HG02610 (cell line): ENCODE results near the gene ERBB4.
A peak's percentile ranks its signal among the peaks of the same experiment; 100 is the strongest.

Experiments used
- ATAC-seq: cut with Tn5 transposase; IDR thresholded peaks from one replicate; pipeline ENCODE4 v1.9.1; 2021; ENCODE audit warnings: mild to moderate bottlenecking, moderate library complexity; ENCODE audit not compliant: unreplicated experiment

The ERBB4 gene

DNA sequence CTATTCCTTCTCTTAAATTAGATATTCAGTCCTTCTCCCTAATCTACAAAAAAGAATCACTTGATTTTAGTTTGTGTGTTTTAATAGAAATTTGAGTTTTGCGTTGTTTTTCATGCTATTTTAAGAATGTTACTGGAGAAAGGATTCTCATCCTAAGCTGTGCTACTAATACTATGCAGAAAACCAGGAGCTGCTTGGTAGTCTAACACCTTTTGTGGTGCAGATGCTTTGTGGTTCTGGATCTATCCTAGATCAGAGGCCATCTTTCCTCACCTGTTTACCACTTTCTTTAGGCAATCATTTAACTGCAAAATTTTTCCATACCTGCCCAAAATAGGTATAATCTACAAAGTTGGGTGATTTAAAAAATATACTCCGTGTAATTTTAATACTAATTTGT, 1158.6 kb downstream of the ERBB4 start:
- ATAC-seq, result no peak

DNA sequence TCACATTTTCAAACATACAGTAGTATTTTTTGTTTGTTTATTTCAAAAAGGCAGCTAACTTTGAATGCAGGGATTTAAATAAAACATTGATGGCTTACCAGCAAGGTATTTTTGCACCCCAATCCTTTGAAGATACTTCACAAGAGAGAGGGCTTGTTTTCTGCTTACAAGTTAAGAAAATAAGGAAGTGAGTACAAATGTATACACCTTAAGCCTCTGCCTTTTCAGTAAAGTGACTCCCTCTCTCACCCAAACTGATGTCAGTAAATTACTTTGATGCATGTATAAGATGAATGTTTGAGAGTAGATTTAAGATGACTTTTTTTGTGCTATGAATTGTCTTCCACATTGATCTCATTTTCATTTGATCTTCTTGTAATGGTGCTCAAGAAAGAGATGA, 1162.2 kb downstream of the ERBB4 start:
- ATAC-seq, result no peak

DNA sequence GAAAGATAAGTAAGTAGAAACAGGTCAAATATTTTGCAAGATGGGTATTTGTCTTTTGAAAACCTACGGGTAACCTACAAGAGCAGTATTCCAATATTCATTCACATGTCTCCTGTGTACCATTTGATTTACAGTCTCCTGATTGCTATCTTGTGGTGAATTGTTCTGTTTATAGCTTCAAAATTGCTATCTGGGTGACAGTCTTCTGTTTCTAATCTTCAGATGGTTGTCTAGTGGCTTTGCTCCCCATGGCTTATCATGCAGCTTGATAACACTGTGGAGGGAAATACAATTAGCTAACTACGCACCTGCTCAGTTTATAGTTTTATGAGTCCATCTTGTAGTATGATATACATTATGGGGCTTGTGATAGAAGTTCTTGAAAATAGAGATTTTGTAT, 1165.4 kb downstream of the ERBB4 start:
- ATAC-seq, result no peak

DNA sequence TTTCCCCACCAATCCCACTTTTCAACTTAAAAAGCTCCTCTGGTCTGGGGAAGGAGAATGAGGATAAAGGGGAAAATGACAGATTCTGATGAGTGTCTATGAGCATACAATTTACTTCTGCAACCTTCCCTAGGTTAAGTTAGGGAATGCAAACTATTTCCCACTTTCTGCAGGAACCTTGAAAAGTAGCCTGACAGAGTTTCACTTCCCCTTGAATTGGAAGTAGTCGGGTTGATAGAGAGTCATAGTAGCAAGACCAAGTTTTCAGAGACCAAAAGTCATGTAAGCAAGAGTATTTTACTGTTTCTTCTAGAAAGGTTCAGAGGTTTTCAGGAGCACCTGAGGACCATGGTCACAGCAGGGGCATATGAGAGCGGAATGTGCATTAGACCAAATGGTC, 1167.1 kb downstream of the ERBB4 start:
- no peak for ATAC-seq

DNA sequence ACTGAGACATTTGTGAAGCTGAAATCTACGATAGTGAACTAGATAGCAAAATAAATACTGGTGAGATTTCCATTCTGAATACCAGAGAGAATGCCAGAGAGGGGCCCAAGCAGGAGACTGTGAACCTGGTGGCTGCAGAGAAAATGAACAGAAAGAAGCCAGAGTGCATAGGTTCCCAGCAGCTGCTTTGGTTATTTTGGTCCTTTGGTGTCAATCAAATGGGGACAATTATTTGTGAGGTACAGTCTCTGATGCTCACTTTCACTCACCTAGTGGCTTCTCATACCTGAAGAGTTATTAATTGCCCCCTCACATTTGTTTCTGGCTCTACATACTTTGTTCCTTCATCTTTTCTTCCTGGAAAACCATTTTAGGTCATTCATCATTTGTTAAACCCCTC, 1170.1 kb downstream of the ERBB4 start:
- ATAC-seq, result no peak

DNA sequence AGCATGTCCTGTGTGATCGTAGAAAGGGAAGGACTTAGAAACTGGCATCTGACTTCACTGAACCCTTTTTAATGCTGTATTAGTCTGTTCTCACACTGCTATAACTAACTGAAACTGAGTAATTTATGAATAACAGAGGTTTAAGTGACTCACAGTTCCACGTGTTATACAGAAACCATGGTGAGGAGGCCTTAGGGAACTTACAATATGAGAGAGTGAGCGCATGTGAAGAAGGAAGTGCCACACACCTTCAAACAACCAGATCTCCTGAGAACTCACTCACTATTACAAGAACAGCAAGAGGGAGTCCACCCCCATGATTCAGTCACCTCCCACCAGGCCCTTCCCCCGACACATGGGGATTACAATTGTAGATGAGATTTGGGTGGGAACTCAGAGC, 1170.9 kb downstream of the ERBB4 start:
- ATAC-seq, result peak; percentile 99

DNA sequence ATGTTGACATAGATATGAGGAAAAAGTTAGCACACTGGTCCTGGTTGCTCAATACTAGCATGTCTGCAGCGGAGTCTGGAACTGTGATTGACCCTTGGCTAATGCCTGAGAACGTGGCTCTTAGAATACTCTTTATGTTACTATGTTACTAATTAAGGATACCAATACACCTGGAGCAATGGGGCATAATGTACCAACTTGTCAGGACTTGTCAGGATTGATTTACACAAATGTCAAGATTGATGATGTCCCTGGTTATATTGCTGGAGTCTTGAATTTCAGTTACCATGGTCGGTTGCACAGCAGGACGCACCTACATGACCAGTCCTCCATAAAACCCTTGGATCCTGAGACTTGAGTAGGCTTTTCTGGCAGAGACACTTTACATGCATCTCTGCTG, 1171.3 kb downstream of the ERBB4 start:
- no peak for ATAC-seq

DNA sequence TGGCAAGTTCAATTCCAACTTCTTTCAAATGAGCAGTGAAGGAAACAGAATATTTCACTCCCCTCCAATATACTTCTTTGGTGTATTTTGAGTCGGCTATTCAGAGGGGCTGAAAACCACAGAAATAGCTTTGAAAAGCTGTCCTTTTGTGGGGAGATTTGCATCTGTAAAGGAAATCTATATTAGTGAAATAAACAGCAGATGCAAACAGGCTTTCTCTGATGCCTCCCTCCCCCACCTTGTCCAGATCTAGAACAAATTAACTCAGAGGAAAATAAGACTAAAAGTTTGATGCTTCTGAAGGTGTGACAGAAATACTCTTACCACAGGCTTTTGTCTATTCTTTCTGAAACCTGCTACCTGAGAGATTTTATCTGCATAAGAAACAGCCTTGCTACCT, 1173.7 kb downstream of the ERBB4 start:
- no peak for ATAC-seq

DNA sequence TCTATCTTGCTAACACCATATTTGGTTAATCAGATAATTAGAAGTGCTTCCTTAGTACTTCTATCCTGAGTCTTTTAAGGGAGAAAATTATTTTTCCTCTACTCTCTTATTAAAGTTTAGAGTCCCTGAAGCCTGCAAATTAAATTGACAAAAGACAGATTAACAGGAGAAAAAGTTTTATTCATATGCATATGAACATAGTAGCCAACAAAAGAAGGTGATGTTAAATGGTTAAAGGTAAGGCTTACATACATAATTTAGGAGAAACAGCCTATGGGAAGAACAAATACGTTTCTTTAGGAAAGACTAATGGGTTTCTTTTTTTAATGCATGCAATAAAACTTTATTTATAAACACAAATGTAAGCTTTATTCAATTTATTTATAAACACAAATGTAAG, 1177.2 kb downstream of the ERBB4 start:
- ATAC-seq, result no peak

DNA sequence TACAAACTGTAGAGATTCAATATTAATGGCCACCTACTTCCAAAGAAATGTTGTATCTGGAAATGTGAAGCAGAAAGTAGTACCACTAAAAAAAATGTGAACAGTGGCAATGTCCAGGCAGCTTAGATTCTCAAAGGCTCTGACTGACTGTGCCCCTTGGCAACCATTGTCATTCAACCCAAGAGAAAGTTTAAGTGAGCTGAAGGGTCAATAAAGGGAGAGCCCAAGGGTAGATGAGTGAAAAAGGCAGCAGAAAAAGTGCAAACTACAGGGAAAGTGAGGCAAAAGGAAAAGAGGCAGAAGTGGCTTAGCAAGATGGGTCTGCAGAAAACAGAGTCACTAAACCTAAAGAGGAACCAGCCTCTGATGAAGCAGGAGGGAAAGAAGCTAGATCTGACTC, 1179.3 kb downstream of the ERBB4 start:
- ATAC-seq, result no peak

DNA sequence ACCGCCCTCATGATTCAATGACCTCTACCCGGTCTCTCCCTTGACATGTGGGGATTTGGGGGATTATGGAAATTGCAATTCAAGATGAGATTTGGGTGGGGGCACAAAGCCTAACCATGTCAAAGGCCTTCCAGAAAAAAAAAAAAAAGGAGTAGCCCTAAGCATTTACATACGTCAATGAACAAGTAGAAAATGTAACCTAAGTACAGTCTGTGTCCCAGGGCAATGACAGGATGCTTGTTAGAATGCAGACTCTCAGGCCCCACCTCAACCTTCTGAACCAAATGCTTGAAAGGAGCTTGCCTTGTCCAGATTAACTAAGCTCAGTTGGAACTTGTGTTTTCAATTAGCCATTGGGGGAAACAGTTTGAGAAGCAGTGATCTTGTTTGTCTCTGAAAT, 1180.1 kb downstream of the ERBB4 start:
- no peak for ATAC-seq

DNA sequence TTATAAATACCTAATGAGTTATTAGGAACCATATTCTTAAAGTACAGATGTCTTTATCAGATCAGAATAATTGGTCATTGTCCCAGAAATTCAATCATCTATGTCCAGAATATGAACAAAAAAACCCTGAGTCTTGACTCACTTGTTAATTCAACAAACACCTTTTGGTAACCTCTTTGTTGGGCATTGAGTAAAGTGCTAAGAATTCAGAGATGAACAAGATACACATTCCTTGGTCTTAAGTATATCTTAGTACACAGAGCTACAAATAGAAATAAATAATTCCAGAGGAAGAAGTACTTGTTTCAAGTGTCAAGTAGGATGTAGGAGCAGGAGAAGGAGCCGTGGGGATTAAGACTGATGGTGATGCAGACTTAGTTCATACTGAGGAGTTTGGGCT, 1184.1 kb downstream of the ERBB4 start:
- ATAC-seq, result no peak

DNA sequence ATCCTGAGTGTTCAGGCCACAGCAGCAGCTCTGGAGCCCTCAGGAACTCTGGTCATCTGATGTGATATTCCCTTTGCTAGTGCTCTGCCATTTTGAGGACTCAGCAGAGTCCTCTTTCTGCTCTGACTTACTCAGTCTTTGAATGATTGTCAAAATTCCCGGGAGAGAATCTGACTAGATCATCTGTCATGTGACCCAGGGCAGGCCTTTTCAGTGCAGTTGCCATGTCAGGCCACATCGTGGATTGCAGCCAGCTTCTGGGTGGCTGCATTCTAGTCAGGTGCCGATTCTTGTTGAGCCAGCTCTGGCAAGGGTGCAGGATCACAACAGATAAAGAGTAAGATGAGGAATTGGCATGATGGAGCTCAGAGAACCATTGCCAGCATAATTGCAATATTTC, 1186.6 kb downstream of the ERBB4 start:
- no peak for ATAC-seq

DNA sequence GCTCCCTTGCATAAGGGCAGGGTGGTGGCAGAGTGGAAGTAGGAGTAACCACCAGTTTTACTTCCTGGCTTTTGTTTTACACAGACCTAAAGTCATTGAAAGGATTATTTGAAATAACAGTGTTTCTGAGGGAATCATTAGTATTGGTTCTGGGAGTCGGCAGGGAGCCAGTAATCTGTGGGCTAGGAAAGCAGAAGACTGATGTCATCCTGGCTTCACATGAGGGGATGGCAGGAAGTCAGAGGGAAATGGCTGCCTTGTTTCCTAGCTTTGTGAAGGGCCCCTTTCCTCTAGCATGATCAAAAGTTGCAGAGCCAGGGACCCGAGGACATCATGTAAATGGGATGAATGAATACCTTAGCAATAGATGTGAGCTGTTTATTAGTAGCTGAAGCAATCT, 1189.6 kb downstream of the ERBB4 start:
- no peak for ATAC-seq

DNA sequence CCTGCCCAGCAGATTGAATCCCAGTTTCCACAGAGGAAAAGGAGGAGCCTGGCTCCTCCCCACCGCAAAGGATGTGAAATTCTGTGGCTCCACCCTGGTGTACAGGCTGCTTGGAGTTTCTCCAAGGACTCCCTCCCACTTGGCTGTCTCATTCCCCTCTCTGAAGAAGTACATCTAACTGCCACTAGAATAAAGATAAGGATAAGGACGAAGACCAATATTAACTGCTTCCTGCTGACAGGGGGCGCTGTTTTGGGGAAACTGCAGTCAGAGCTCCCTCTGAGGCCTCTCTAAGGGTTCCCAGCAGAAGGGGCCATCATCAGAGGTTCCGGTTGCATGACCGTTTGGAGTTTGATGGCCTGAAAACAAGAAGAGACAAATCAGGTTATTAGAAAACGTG, 1191.3 kb downstream of the ERBB4 start:
- ATAC-seq, result no peak

DNA sequence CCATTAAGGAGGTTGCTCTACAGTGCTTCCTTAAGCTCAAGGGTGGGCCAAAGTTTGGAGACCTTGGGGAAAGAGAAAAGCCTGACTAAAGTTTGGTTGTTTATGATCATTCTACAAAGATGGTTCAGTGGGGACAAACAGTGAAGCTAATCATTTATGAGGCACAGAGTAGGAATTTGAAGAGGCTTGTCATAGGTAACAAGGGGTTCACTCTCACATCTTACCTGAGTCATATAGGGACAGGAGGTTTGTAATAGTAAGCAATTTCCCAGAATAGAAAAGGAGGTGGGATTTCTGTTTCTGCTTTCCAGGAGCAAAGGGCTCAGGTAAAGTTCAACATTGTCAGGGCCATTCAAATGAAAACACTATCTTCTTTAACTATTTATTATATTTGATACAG, 1194.3 kb downstream of the ERBB4 start:
- ATAC-seq, result no peak

DNA sequence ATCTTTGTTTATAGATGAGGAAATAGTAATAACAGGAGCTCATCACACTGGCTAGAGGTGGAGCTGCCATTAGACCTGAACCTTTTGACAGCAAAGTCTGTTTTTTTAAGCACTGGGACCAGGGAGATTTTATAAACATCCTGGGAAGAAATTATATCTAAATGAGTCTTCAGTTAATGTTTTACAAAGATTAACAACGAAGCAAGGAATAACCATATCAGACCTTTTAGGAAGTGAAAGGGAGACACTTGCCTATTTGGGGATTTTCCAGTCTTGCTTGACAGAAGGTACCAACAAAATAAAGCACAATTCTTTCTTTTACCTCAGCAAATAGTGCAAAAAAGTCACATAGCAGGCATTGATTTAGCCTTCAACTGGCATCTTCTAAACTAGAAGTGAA, 1205.2 kb downstream of the ERBB4 start:
- no peak for ATAC-seq

DNA sequence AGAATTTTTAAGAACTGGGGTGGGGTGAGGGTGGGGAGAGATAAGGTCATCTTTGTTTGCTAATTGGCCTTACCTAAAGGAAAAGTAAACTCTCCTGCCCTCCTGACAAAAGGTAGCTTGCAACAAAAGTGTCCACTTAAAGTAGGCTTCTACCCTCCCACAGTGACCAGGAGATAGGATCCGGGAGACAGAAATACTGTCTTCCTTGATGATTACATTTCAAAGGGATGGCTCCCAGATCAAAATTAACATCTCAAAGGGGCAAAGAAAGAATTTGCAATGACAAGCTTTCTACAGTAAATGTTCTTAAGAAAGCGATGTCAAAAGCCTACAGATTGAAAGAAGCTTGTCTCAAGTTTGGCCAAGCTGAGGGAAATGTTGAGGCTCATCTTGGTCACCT, 1206.9 kb downstream of the ERBB4 start:
- no peak for ATAC-seq

DNA sequence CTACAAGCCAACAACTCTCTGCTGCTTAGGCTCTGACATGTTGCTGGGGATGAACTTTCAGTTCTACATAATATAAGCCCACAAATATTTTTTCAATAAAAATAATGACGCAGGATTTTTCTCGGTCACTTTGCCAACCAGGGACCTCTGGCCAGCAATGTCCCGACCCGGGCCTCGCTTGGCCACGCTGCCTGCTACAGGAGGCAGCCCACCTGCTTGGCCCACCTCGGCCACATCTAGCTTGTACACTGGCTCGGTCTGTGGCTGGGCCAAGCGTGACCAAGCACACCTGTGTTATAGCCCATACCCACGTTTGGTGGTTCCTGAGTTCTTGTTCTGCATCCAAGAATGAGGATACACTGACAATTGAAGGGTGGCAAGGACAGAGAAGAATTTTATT, 1208.7 kb downstream of the ERBB4 start:
- ATAC-seq, result no peak

DNA sequence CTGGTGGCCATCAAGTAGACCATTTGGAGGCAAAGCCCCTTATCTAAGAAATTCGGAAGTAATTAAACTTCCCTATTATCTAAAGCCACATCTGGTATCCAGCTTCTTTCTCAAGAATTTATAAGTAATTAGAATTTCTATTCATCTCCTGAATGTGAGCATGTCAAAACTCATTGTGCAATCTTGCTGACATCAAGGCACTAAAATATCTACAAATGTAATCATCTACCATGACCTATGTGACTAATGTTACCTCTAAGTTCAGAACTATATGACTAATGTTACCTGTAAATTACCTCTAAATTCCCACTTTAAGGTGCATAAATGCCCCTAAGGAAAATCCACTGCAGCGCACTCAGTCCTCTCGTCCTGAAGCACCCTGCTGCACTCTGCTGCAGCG, 1209.2 kb downstream of the ERBB4 start:
- no peak for ATAC-seq

DNA sequence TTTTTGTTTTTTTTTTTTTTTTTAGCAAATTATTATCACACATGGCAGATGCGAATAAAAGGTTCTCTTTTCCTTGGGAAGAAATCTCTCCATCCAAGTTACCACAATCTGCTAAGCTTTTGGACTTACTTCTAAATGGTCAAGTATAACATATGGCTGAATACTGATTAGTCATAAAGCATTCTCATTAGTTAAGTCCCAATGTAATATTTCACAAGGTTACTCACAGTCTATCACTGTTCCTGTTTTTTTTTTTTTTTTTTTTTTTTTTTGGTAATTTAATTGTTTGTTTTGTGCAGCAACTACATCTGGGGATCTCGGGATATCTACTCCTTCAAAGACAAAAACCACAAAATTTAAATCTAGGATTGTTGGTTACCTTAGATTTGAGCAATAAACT, 1210.5 kb downstream of the ERBB4 start:
- ATAC-seq, result no peak
